LoVo (cell line): ENCODE data around the gene WDR88.
"Not testable (repeated sequence)": the region's sequence is repeated elsewhere in the genome, so short reads cannot be mapped to it uniquely, and the experiment has no call there.

Experiments
- DNase-seq: peaks from one replicate; pipeline ENCODE4 v3.0.0-alpha.2; 2016; ENCODE audit warnings: low spot score

The WDR88 gene

GRCh38 chr19:33211794-33212435 is 80.0 kb downstream of the WDR88 start:
- DNase-seq = no peak

- no peak for DNase-seq
These were observed 80.7 kb downstream of the WDR88 start for GRCh38 chr19:33212436-33213172.

- no peak for DNase-seq
These were observed 82.7 kb downstream of the WDR88 start for GRCh38 chr19:33214596-33214995.

GRCh38 chr19:33215438-33216197 is 83.7 kb downstream of the WDR88 start:
- no peak for DNase-seq

GRCh38 chr19:33216198-33216830 is 84.4 kb downstream of the WDR88 start:
- DNase-seq = no peak

- no peak for DNase-seq
These were observed 86.0 kb downstream of the WDR88 start for GRCh38 chr19:33217881-33218280.

- no peak for DNase-seq
These were observed 87.4 kb downstream of the WDR88 start for GRCh38 chr19:33219261-33219815.

GRCh38 chr19:33220115-33220514 is 88.2 kb downstream of the WDR88 start:
- DNase-seq = no peak

GRCh38 chr19:33220735-33221134 is 88.8 kb downstream of the WDR88 start:
- DNase-seq = no peak

- DNase-seq = no peak
These were observed 89.7 kb downstream of the WDR88 start for GRCh38 chr19:33221638-33222037.

GRCh38 chr19:33222255-33222654 is 90.3 kb downstream of the WDR88 start:
- not testable (repeated sequence) for DNase-seq

- no peak for DNase-seq
These were observed 93.0 kb downstream of the WDR88 start for GRCh38 chr19:33224694-33225457.
